Upper lobe of left lung (tissue), 4 donors: ENCODE measurements around the gene ARID1B.

Experiments
- EP300 ChIP-seq, 4 donors: sonication (generic); formaldehyde crosslinking; IDR thresholded peaks; one replicate each; pipeline ENCODE4 v1.5.1; 2017; ENCODE audit warnings: antibody characterized with exemption in 4 of 4, control low read depth in 2 of 4
- POLR2A ChIP-seq, 4 donors: fragments of 450-650 bp; IDR thresholded peaks; one replicate each; pipeline ENCODE4 v1.5.1; 2016 to 2017; ENCODE audit warnings: antibody characterized with exemption in 4 of 4, mild to moderate bottlenecking in 2 of 4
- TF ChIP-seq, protein P1 (sequence below), 6 experiments: fragments of 450-650 bp in 4 of 6; fragments of 200-600 bp in 2 of 6; sonication (generic) in 2 of 6; IDR thresholded peaks; one replicate each; pipeline ENCODE4 v1.5.1; 2016 to 2019; ENCODE audit warnings: antibody characterized with exemption in 6 of 6

DNA sequence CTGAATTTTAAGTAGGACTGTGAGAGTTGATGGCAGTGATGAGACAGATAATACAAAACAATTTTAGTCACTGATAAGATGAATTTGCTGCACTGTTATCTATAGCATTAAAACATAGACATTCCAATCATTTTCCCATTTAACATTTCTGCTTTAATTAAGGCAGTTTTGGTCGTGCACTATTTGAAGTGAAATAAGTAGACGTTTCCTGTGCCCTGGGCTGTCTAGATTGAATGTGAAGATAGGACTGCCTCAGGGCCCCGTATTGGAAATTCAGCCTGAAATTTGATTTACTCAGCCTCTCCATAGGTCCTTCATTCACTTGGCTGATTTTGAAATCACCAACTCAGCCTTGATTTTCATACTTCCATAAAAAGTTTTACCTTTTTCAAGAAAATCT, 48.3 kb downstream of the ARID1B start:
- TF ChIP-seq, protein P1, sequence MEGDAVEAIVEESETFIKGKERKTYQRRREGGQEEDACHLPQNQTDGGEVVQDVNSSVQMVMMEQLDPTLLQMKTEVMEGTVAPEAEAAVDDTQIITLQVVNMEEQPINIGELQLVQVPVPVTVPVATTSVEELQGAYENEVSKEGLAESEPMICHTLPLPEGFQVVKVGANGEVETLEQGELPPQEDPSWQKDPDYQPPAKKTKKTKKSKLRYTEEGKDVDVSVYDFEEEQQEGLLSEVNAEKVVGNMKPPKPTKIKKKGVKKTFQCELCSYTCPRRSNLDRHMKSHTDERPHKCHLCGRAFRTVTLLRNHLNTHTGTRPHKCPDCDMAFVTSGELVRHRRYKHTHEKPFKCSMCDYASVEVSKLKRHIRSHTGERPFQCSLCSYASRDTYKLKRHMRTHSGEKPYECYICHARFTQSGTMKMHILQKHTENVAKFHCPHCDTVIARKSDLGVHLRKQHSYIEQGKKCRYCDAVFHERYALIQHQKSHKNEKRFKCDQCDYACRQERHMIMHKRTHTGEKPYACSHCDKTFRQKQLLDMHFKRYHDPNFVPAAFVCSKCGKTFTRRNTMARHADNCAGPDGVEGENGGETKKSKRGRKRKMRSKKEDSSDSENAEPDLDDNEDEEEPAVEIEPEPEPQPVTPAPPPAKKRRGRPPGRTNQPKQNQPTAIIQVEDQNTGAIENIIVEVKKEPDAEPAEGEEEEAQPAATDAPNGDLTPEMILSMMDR (IDR thresholded peaks at IDR 0.05), result no peak
- TF ChIP-seq EP300 (IDR thresholded peaks at IDR 0.05) (no peak), POLR2A (IDR thresholded peaks at IDR 0.05) (no peak)
